Measurements from ENCODE around the gene AACS.

Gene AACS

DNA sequence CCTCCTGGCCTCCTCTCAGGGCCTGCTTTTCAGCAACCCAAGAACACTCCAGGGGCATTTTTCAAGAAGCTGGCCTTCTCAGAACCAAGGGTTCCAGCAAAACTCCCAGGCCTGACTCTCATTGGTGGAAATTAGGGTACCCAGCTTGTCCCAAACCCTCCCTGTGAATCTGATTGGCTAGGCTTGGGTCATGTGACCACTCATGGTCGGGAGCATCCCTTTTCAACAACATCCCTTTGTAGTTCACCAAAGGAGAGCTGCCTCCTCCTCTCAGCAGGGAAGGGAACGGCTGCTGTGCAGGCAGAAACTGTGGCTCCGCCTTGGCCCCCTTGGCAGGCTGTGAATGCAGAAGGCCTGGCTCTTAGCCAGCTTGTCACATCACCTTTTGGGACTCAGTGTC, 94.5 kb downstream of the AACS start:
- no peaks in the 10 kb centered on the region for H3K4me1 Mint-ChIP-seq
- H3K27ac Mint-ChIP-seq, result no peak overlapping the region
- DNase-seq, result no peak
- no peaks in the 10 kb centered on the region for H3K27me3 Mint-ChIP-seq
- no peak for ATAC-seq
- H3K9me3 Mint-ChIP-seq, result no peaks in the 10 kb centered on the region
- no peaks in the 10 kb centered on the region for H3K36me3 Mint-ChIP-seq (ENCODE audit: low read depth)
- H3K4me3 Mint-ChIP-seq, result no peak overlapping the region

DNA sequence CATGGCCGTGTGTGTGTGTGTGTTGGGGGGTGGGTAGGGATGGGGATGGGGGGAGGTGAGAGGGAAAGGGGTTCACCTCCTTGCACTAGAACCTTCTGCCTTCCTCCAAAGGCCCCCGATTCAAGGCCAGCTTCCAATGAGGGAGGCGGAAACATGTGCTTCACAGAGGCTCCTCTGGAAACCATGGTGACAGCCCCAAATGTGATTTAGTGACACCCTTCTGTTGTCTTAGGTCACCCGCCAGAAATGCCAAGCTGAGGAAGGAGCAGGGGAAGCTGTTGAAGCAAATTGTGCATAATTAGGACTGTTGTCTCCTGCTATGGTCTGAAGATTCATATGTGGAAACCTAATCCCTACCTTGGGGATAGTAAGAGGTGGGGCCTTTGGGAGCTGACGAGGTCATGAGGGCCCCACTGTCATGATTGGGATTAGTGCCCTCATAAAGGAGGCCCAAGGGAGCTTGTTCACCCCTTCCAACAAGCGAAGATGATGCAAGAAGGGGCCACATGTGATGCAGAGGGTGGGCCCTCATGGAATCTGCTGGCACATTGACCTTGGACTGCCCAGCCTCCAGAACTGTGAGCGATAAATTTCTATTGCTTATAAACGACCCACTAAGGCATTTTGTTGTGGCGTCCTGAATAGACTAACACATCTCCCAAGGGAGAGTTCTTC, 95.2 kb downstream of the AACS start:
- H3K36me3 Mint-ChIP-seq (ENCODE audit: low read depth), result no peaks in the 10 kb centered on the region
- H3K9me3 Mint-ChIP-seq, result no peaks in the 10 kb centered on the region
- DNase-seq (no peak), ATAC-seq (no peak)
- H3K27ac Mint-ChIP-seq, result no peak overlapping the region
- no peak overlapping the region for H3K4me3 Mint-ChIP-seq
- H3K27me3 Mint-ChIP-seq, result no peaks in the 10 kb centered on the region
- H3K4me1 Mint-ChIP-seq, result no peaks in the 10 kb centered on the region

DNA sequence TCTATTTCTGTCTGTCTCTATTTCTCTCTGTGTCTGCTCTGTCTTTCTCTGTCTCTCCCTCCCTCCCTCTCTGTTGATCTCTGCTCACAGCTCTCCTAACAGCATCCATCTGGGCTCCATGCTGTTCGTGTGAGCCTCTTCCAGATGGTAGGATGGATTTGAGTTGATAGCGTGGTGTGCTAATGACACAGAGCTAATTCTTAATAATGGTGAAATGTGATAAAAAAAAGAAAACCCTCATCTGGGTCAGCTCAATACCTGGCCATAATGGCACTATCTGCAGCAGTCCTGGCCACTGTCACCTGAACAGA, 96.4 kb downstream of the AACS start:
- H3K4me1 Mint-ChIP-seq, result no peaks in the 10 kb centered on the region
- no peak overlapping the region for H3K4me3 Mint-ChIP-seq
- no peaks in the 10 kb centered on the region for H3K27me3 Mint-ChIP-seq
- DNase-seq (no peak), ATAC-seq (no peak)
- no peaks in the 10 kb centered on the region for H3K9me3 Mint-ChIP-seq
- no peaks in the 10 kb centered on the region for H3K36me3 Mint-ChIP-seq (ENCODE audit: low read depth)
- H3K27ac Mint-ChIP-seq, result no peak overlapping the region

DNA sequence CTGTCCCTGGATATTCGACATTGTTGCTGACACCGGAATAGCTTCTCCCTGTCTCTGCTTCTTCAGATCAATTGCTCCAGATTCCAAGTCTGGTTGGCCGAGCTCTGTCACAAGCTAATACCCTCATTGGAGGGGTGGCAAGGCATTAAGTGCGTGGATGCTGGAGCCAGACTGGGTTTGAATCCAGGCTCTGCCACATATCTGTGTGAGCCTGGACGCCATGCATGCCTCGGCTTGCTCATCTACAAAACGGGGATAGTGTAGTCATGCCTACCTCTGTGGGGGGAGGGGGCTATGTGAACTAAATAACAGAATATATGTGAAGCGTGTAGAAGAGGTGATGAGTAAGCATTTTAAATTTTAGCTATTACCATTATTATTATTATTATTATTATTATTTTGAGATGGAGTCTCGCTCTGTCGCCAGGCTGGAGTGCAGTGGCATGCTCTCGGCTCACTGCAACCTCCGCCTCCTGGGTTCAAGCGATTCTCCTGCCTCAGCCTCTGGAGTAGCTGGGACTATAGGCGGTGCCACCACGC, 97.3 kb downstream of the AACS start:
- H3K4me1 Mint-ChIP-seq, result no peaks in the 10 kb centered on the region
- no peaks in the 10 kb centered on the region for H3K36me3 Mint-ChIP-seq (ENCODE audit: low read depth)
- no peak overlapping the region for H3K4me3 Mint-ChIP-seq
- no peaks in the 10 kb centered on the region for H3K27me3 Mint-ChIP-seq
- no peaks in the 10 kb centered on the region for H3K9me3 Mint-ChIP-seq
- DNase-seq, result no peak
- no peak for ATAC-seq
- no peak overlapping the region for H3K27ac Mint-ChIP-seq

DNA sequence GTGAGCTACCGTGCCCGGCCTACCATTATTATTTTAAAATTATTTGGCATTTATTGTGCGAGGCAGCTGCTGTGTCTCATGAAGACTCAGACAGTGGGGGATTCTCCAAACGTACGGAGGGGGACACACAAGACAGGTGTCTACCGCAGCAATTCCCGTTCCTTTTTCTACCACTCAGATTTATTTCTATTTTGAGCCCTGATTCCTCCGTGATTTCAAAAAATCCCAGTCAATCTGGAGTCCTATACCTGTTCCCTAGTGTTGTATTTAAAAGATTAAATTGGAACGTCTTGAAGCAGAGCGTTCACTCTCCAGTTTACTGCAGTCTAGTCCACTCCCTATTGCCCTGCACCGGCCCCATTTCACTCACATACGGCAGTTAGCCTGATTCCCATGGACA, 97.9 kb downstream of the AACS start:
- DNase-seq (no peak), ATAC-seq (no peak)
- Mint-ChIP-seq H3K4me3 (no peak overlapping the region), H3K27me3 (no peaks in the 10 kb centered on the region), H3K9me3 (no peaks in the 10 kb centered on the region), H3K4me1 (no peaks in the 10 kb centered on the region), H3K27ac (no peak overlapping the region), H3K36me3 (ENCODE audit: low read depth) (no peaks in the 10 kb centered on the region)

- no peak for DNase-seq
- Mint-ChIP-seq H3K36me3 (ENCODE audit: low read depth) (no peaks in the 10 kb centered on the region), H3K27me3 (no peaks in the 10 kb centered on the region), H3K4me3 (no peak overlapping the region), H3K9me3 (no peaks in the 10 kb centered on the region), H3K27ac (no peak overlapping the region), H3K4me1 (no peaks in the 10 kb centered on the region)
- no peak for ATAC-seq
Measured at GRCh38 chr12:125164541-125164940, 99.3 kb downstream of the AACS start.

GRCh38 chr12:125166041-125166440, 100.8 kb downstream of the AACS start:
- no peaks in the 10 kb centered on the region for H3K36me3 Mint-ChIP-seq (ENCODE audit: low read depth)
- H3K9me3 Mint-ChIP-seq, result no peaks in the 10 kb centered on the region
- DNase-seq (no peak), ATAC-seq (no peak)
- no peaks in the 10 kb centered on the region for H3K4me1 Mint-ChIP-seq
- H3K27ac Mint-ChIP-seq, result no peak overlapping the region
- no peak overlapping the region for H3K4me3 Mint-ChIP-seq
- no peaks in the 10 kb centered on the region for H3K27me3 Mint-ChIP-seq

DNA sequence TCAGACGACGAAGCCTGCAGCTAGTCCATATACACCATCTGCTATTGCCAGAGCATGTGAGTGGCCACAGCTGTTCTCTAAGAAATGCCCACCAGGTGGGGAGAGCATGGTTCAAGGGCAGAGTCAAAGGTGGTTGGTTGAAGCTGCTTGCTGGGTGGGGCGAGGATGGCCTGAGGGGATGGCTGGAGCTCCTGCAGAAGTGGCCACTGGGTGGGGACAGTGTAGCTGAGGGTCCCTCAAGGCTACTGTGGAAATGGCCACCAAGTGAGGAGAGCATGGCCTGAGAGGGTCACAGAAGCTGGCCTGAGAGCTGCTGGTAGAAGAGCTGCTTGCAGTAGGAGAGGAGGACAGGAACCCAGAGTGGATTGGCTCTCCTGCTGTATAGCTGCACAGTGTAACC, 102.4 kb downstream of the AACS start:
- Mint-ChIP-seq H3K27ac (no peak overlapping the region), H3K4me3 (no peak overlapping the region), H3K9me3 (no peaks in the 10 kb centered on the region)

GRCh38 chr12:125169451-125169850, 104.2 kb downstream of the AACS start:
- ATAC-seq, result no peak
- H3K27me3 Mint-ChIP-seq, result no peaks in the 10 kb centered on the region

More for the DNA sequence above, 102.4 kb downstream of the AACS start:
- Mint-ChIP-seq H3K27me3 (no peaks in the 10 kb centered on the region), H3K4me1 (no peaks in the 10 kb centered on the region), H3K36me3 (ENCODE audit: low read depth) (no peaks in the 10 kb centered on the region)
- DNase-seq (no peak), ATAC-seq (no peak)

DNA sequence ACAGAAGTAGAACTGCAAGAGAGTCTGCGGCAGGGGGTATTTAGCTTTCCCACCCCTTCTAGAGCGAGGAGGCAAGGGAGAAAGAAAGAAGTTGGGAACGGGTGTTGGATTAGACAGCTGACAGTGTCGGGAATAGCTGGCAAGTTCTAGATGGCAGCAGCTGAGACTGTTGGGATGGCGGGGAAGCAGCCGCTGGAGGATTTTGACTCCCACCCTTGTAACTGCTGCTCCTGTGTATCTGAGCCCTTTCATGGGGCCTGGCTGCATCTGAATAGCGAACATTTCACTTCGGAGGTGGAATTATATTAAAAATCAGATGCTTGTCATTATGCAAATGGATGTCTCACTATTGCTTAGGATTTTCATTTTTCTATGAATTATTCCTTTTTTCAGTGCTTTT, 104.6 kb downstream of the AACS start:
- H3K27me3 Mint-ChIP-seq, result no peaks in the 10 kb centered on the region

More at GRCh38 chr12:125169451-125169850, 104.2 kb downstream of the AACS start:
- H3K27ac Mint-ChIP-seq, result no peak overlapping the region
- H3K9me3 Mint-ChIP-seq, result no peaks in the 10 kb centered on the region
- DNase-seq, result no peak
- no peaks in the 10 kb centered on the region for H3K4me1 Mint-ChIP-seq
- H3K36me3 Mint-ChIP-seq (ENCODE audit: low read depth), result no peaks in the 10 kb centered on the region
- H3K4me3 Mint-ChIP-seq, result no peak overlapping the region

DNA sequence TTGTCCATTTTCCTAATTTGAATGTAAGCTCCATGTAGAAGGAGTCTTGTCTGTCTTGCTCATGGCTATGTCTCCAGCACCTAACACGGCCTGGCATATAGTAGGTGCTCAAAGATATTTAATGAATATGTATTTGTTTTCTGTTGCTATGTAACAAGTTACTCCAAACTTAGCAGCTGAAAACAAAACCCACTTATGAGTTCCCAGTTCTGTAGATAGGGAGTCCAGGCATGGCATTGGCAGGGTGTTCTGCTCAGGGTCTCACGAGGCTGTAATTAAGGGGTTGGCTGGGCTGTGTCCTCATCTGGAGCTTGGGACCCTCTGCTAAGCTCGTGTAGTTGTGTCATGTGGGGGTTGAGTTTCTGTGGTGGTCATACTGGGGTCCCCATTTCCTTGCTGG, 106.0 kb downstream of the AACS start:
- no peak overlapping the region for H3K27ac Mint-ChIP-seq
- no peak for DNase-seq
- H3K4me1 Mint-ChIP-seq, result no peaks in the 10 kb centered on the region
- no peaks in the 10 kb centered on the region for H3K9me3 Mint-ChIP-seq
- no peak overlapping the region for H3K4me3 Mint-ChIP-seq
- H3K36me3 Mint-ChIP-seq (ENCODE audit: low read depth), result no peaks in the 10 kb centered on the region
- ATAC-seq, result no peak
- H3K27me3 Mint-ChIP-seq, result no peaks in the 10 kb centered on the region

More for the DNA sequence above, 104.6 kb downstream of the AACS start:
- no peaks in the 10 kb centered on the region for H3K4me1 Mint-ChIP-seq
- H3K4me3 Mint-ChIP-seq, result no peak overlapping the region
- H3K9me3 Mint-ChIP-seq, result no peaks in the 10 kb centered on the region
- no peak overlapping the region for H3K27ac Mint-ChIP-seq
- no peaks in the 10 kb centered on the region for H3K36me3 Mint-ChIP-seq (ENCODE audit: low read depth)
- DNase-seq (no peak), ATAC-seq (no peak)

DNA sequence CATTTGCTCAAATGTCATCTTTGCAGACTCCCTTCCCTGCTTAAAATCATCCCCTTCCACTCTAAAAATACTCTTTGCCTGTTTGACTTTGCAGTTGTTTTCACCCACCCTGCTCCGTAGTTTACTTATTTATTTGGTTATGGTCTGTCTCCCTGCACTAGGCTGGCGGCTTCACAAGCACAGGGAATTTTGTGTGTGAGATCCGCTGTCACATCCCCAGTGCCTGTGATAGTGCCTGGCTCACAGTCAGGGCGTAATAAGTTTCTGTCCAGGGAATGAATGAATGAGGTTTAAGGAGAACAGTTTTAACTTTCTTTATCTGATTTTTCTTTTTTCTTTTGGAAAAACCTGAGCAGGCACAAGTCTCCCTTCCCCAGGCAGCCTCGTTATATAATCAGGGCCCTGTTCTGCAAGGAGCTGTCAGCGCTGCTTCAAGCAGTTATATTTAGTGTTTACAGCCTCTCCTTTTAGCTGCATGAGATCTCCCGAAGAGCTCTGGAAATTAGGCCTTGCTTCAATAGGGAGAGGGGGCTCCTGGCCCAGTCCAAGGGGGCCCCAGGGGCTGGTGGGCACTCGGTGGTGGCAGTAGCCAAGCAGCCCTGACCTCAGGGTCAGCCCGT, 107.1 kb downstream of the AACS start:
- Mint-ChIP-seq H3K27me3 (no peaks in the 10 kb centered on the region), H3K27ac (no peak overlapping the region)

DNA sequence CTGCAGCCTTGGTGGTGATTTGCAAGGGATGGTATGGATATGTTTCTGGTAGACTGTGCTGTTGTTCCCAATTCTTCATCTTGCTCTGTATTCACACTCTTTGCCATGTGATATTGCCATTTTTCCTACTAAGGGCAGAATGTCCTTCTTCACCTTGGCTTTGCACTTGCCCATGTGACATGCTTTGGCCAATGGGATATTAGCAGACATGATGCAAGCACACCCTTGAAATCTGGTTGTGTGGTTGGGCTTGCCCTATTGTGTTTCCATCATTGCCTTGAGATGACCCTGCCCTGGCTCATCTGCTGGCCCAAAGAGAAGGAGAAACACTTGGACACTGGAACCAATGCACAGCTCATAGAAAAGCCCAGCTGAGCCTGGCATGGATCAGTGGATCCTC, 110.3 kb downstream of the AACS start:
- peaks cover 11% of the 10 kb centered on the region for H3K27me3 Mint-ChIP-seq
- no peaks in the 10 kb centered on the region for H3K4me1 Mint-ChIP-seq
- H3K4me3 Mint-ChIP-seq, result no peak overlapping the region
- H3K9me3 Mint-ChIP-seq, result no peaks in the 10 kb centered on the region
- no peaks in the 10 kb centered on the region for H3K36me3 Mint-ChIP-seq (ENCODE audit: low read depth)
- ATAC-seq (no peak), DNase-seq (no peak)
- no peak overlapping the region for H3K27ac Mint-ChIP-seq

More for the DNA sequence above, 107.1 kb downstream of the AACS start:
- H3K36me3 Mint-ChIP-seq (ENCODE audit: low read depth), result no peaks in the 10 kb centered on the region
- no peak overlapping the region for H3K4me3 Mint-ChIP-seq
- ATAC-seq, result no peak
- no peaks in the 10 kb centered on the region for H3K9me3 Mint-ChIP-seq
- no peak for DNase-seq
- no peaks in the 10 kb centered on the region for H3K4me1 Mint-ChIP-seq

DNA sequence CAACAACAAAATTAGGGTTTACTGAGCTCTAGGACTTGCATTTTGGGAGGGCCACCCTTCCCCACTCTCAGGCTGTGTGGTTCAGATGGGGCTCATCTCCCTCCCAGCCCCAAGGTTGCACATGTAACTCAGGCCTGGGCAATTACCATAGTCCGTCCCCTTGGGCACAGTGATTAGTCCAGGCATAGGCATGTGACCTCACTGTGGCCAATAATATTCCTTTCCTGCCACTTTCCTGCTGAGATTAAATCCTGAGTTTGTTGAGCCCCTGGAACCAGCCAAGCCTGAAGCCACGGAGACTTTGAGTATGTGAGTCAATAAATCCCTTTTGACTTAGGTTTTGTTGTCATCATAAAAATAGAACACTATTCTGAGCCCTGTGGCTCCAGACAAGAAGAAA, 113.0 kb downstream of the AACS start:
- no peaks in the 10 kb centered on the region for H3K4me1 Mint-ChIP-seq
- DNase-seq, result no peak
- no peak for ATAC-seq
- no peak overlapping the region for H3K27ac Mint-ChIP-seq
- H3K4me3 Mint-ChIP-seq, result no peak overlapping the region
- H3K36me3 Mint-ChIP-seq (ENCODE audit: low read depth), result no peaks in the 10 kb centered on the region
- H3K27me3 Mint-ChIP-seq, result peaks cover 31% of the 10 kb centered on the region
- no peaks in the 10 kb centered on the region for H3K9me3 Mint-ChIP-seq

GRCh38 chr12:125180144-125180543, 114.9 kb downstream of the AACS start:
- H3K27ac Mint-ChIP-seq, result no peak overlapping the region
- no peaks in the 10 kb centered on the region for H3K4me1 Mint-ChIP-seq
- H3K4me3 Mint-ChIP-seq, result no peak overlapping the region
- peaks cover 46% of the 10 kb centered on the region for H3K27me3 Mint-ChIP-seq
- no peak for ATAC-seq
- no peaks in the 10 kb centered on the region for H3K9me3 Mint-ChIP-seq
- no peak for DNase-seq
- no peaks in the 10 kb centered on the region for H3K36me3 Mint-ChIP-seq (ENCODE audit: low read depth)

Data from activated naive CD8-positive, alpha-beta T cell treated with anti-CD3 and anti-CD28 coated beads, Interleukin-2, amount 50 U/mL, for 24 hours (primary cell).